HCT116 (cell line): ENCODE measurements around the gene ALPL. TPM values are rescaled to one million over a fixed set of nuclear protein-coding genes. Genes with fewer than 3 reads are reported as not detected.

ENCODE experiments used
- ATAC-seq: fragments of 200-7000 bp; cut with Tn5 transposase; 2 replicates; pipeline ENCODE4 v1.9.1; 2020; ENCODE audit warnings: mild to moderate bottlenecking, moderate library complexity
- BruUV-seq: library from RNA; stranded (reverse); fragments of 400-500 nt; replicated peaks from 2 replicates; lab custom pipeline; 2021; lab: Mats Ljungman, UMichigan
- CTCF ChIA-PET: fragments of 300-600 bp; sonication (Branson Sonifier 250); formaldehyde crosslinking; loops from one replicate; lab custom pipeline; 2021; ENCODE audit warnings: antibody characterized with exemption; lab: Charles Lee
- POLR2A ChIA-PET: fragments of 300-600, 350-600 bp; sonication (Branson Sonifier 250); formaldehyde crosslinking; loops from one replicate; lab custom pipeline; 2021; ENCODE audit warnings: antibody characterized with exemption; lab: Charles Lee
- RAD21 ChIA-PET, 2 experiments: fragments of 300-600 bp; sonication (Branson Sonifier 250); formaldehyde crosslinking; loops; one replicate each; lab custom pipeline; 2023; ENCODE audit warnings: low total read pairs in 2 of 2; ENCODE audit not compliant: uncharacterized antibody in 2 of 2, unreplicated experiment in 2 of 2, low non-redundant PET in 1 of 2; lab: Charles Lee
- DNase-seq: peaks from one replicate; pipeline ENCODE4 v3.0.0-alpha.2; 2010; ENCODE audit warnings: low read depth, low spot score
- H2AFZ ChIP-seq: fragments of 200-600 bp; shearing (Covaris generic), sonication (generic); 2 replicates; pipeline ENCODE4 v1.6.1; 2017; ENCODE audit warnings: low read depth, mixed run types, mixed read lengths, antibody characterized with exemption, low read length; ENCODE audit not compliant: poor library complexity, severe bottlenecking
- H3K27ac ChIP-seq: 2 replicates; pipeline ENCODE4 v1.5.1; 2012; ENCODE audit warnings: low read depth, low read length
- H3K27me3 ChIP-seq: fragments of 200-600 bp; sonication (generic); 2 replicates; pipeline ENCODE4 v1.6.1; 2016; ENCODE audit warnings: mixed run types, low read length, mixed read lengths; ENCODE audit not compliant: insufficient read depth
- H3K36me3 ChIP-seq, 2 experiments: fragments of 200-500 bp in 1 of 2; fragments of 200-600 bp in 1 of 2; sonication (Bioruptor generic) in 1 of 2; sonication (generic) in 1 of 2; 2 replicates each; pipeline versions ENCODE4 v1.5.1 to v1.6.1; 2014 to 2016; ENCODE audit warnings: low read length in 2 of 2, inconsistent platforms in 1 of 2, mixed read lengths in 1 of 2, mixed run types in 1 of 2; ENCODE audit not compliant: insufficient read depth in 2 of 2, control insufficient read depth in 1 of 2
- H3K4me1 ChIP-seq, 2 experiments: fragments of 200-600 bp in 1 of 2; sonication (generic) in 1 of 2; 2 replicates each; pipeline versions ENCODE4 v1.5.1 to v1.6.1; 2012 to 2017; ENCODE audit warnings: low read length in 2 of 2, inconsistent platforms in 1 of 2, mild to moderate bottlenecking in 1 of 2, mixed read lengths in 1 of 2, mixed run types in 1 of 2, moderate library complexity in 1 of 2; ENCODE audit not compliant: insufficient read depth in 2 of 2, control insufficient read depth in 1 of 2
- H3K4me2 ChIP-seq: fragments of 200-600 bp; sonication (generic); 2 replicates; pipeline ENCODE4 v1.6.1; 2017; ENCODE audit warnings: mixed run types, low read length, mixed read lengths
- H3K4me3 ChIP-seq, 2 experiments: fragments of 200-600 bp in 1 of 2; sonication (generic) in 1 of 2; replicated peaks in 1 of 2; 2 replicates each; pipeline ENCODE4 v1.5.1; 2011 to 2016; ENCODE audit warnings: low read length in 2 of 2, control low read depth in 1 of 2, low read depth in 1 of 2, mild to moderate bottlenecking in 1 of 2, mixed read lengths in 1 of 2, mixed run types in 1 of 2
- H3K79me2 ChIP-seq: fragments of 200-600 bp; sonication (generic); 2 replicates; pipeline ENCODE4 v1.6.1; 2017; ENCODE audit warnings: mild to moderate bottlenecking, mixed run types, low read length, moderate library complexity, mixed read lengths; ENCODE audit not compliant: insufficient read depth
- H3K9ac ChIP-seq: fragments of 200-600 bp; sonication (generic); 2 replicates; pipeline ENCODE4 v1.6.1; 2016; ENCODE audit warnings: low read length, mixed read lengths
- H3K9me2 ChIP-seq: fragments of 200-600 bp; sonication (generic), shearing (Covaris generic); 2 replicates; pipeline ENCODE4 v1.6.1; 2017; ENCODE audit warnings: mixed run types, mild to moderate bottlenecking, moderate library complexity; ENCODE audit not compliant: insufficient read depth
- H3K9me3 ChIP-seq, 2 experiments: fragments of 200-500 bp in 1 of 2; fragments of 200-600 bp in 1 of 2; sonication (Bioruptor generic) in 1 of 2; sonication (generic) in 1 of 2; 2 replicates each; pipeline ENCODE4 v1.6.1; 2014 to 2017; ENCODE audit warnings: low read length in 2 of 2, mixed read lengths in 2 of 2, inconsistent platforms in 1 of 2, low read depth in 1 of 2, mild to moderate bottlenecking in 1 of 2, mixed run types in 1 of 2, moderate library complexity in 1 of 2; ENCODE audit not compliant: control insufficient read depth in 1 of 2, insufficient read depth in 1 of 2
- H4K20me1 ChIP-seq: fragments of 200-600 bp; sonication (generic), shearing (Covaris generic); 2 replicates; pipeline ENCODE4 v1.6.1; 2017; ENCODE audit warnings: mixed run types, mild to moderate bottlenecking, moderate library complexity; ENCODE audit not compliant: insufficient read depth
- CBX3 ChIP-seq: IDR thresholded peaks from 2 replicates; pipeline ENCODE4 v1.6.1; 2012; ENCODE audit warnings: low read depth
- CTCF ChIP-seq, 3 experiments: fragments of 200-600 bp in 1 of 3; sonication (generic) in 1 of 3; IDR thresholded peaks in 2 of 3; conservative IDR thresholded peaks in 1 of 3; 2 replicates each; pipeline ENCODE4 v1.5.1; 2012 to 2017; ENCODE audit warnings: low read depth in 2 of 3, low read length in 2 of 3, antibody characterized with exemption in 1 of 3, borderline replicate concordance in 1 of 3, control low read depth in 1 of 3, mild to moderate bottlenecking in 1 of 3, mixed read lengths in 1 of 3, mixed run types in 1 of 3, moderate library complexity in 1 of 3; ENCODE audit not compliant: insufficient read depth in 1 of 3
- EGR1 ChIP-seq: IDR thresholded peaks from 2 replicates; pipeline ENCODE4 v1.6.1; 2012; ENCODE audit warnings: low read depth
- ELF1 ChIP-seq: IDR thresholded peaks from 2 replicates; pipeline ENCODE4 v1.6.1; 2012; ENCODE audit warnings: low read depth, borderline replicate concordance
- JUND ChIP-seq: IDR thresholded peaks from 2 replicates; pipeline ENCODE4 v1.6.1; 2012
- POLR2A ChIP-seq: IDR thresholded peaks from 2 replicates; pipeline ENCODE4 v1.7.0; 2011; ENCODE audit warnings: borderline replicate concordance; ENCODE audit not compliant: insufficient read depth, insufficient read length; ENCODE audit errors: extremely low read depth
- POLR2AphosphoS5 ChIP-seq: IDR thresholded peaks from 2 replicates; pipeline ENCODE4 v1.6.1; 2011; ENCODE audit warnings: mild to moderate bottlenecking, low read depth, low read length, moderate library complexity
- RAD21 ChIP-seq: IDR thresholded peaks from 2 replicates; pipeline ENCODE4 v1.6.1; 2012; ENCODE audit warnings: low read depth, mild to moderate bottlenecking
- SIN3A ChIP-seq: IDR thresholded peaks from 2 replicates; pipeline ENCODE4 v1.6.1; 2012; ENCODE audit warnings: low read depth
- SP1 ChIP-seq: IDR thresholded peaks from 2 replicates; pipeline ENCODE4 v1.6.1; 2012; ENCODE audit warnings: low read depth
- SRF ChIP-seq: IDR thresholded peaks from 2 replicates; pipeline ENCODE4 v1.6.1; 2012; ENCODE audit warnings: low read depth
- YY1 ChIP-seq: IDR thresholded peaks from 2 replicates; pipeline ENCODE4 v1.6.1; 2011; ENCODE audit warnings: low read length, low read depth, moderate library complexity, mild to moderate bottlenecking; ENCODE audit not compliant: insufficient replicate concordance; ENCODE audit errors: extremely low read depth
- ZBTB33 ChIP-seq: IDR thresholded peaks from 2 replicates; pipeline ENCODE4 v1.6.1; 2011; ENCODE audit warnings: mild to moderate bottlenecking, low read length, moderate library complexity; ENCODE audit not compliant: insufficient replicate concordance; ENCODE audit errors: extremely low read depth
- ZFX ChIP-seq: fragments of 450-650 bp; IDR thresholded peaks from 2 replicates; pipeline ENCODE4 v1.6.1; 2017
- intact Hi-C: fragments of 100-400 bp; cut with micrococcal nuclease; formaldehyde crosslinking; loops from 2 replicates; pipeline ENCODE4 v1.10.0; 2022
- total RNA-seq: library from RNA; stranded (reverse); gene quantifications from one replicate; pipeline ENCODE4 v1.2.1, GENCODE V29; 2021; ENCODE audit not compliant: unreplicated experiment
- TF ChIP-seq, protein P1 (sequence below): IDR thresholded peaks from 2 replicates; pipeline ENCODE4 v1.6.1; 2012
- TF ChIP-seq, protein P2 (sequence below): IDR thresholded peaks from 2 replicates; pipeline ENCODE4 v1.6.1; 2012

The ALPL gene
- total RNA-seq, 1 experiment from 2014 or later = 0.61 TPM

DNA sequence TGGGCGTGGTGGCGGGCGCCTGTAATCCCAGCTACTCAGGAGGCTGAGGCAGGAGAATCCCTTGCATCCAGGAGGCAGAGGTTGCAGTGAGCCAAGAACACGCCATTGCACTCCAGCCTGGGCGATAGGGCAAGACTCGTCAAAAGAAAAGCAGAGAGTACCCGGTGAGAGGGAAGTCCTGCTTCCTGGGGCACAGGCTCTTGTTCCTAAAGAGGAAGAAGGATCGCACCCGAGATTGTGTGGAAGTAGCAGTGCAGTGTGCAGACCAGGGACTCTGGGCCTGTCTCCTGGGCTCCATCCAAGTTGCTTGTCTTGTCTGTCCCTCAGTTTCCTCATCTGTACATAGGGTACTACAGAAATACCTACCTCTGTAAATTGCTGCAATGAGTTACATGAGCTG, 39.6 kb upstream of the ALPL start:
- intact Hi-C loops = no loop called here
- TF ChIP-seq ELF1 = no peak
- H3K79me2 ChIP-seq = no peaks in the 10 kb centered on the region

DNA sequence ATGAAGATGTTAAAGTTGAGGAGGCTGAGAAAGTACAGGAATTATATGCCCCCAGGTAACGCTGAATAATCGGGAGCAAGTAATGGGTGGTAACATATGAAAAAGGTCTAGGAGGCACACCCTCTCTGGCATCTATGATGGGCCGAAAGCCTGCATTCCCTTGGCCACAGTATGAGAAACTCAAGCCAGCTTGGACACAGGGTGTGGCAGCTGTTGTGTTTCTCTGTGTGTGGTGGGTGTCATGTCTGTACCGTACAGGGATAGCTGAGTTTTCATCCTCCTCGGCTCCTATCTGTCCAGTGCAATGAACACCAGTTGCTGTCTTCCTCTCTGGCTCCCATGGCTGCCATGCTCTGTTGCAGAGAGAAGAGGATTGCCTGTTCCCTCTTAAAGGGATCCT, 36.4 kb upstream of the ALPL start:
- Histone ChIP-seq H2AFZ (no peak overlapping the region), H3K4me2 (no peak overlapping the region), H4K20me1 (no peaks in the 10 kb centered on the region), H3K9ac (no peak overlapping the region), H3K27me3 (no peaks in the 10 kb centered on the region), H3K4me3 (no peak overlapping the region), H3K4me1 (no peaks in the 10 kb centered on the region), H3K9me2 (no peaks in the 10 kb centered on the region), H3K79me2 (no peaks in the 10 kb centered on the region), H3K27ac (no peak overlapping the region), H3K36me3 (no peaks in the 10 kb centered on the region; a peak in 1 of 4 replicates), H3K9me3 (no peaks in the 10 kb centered on the region)
- ChIA-PET POLR2A (no interaction called here), CTCF (no interaction called here), RAD21 (no interaction called here)
- BruUV-seq = no TSS peak
- TF ChIP-seq POLR2AphosphoS5 = no peak
- TF ChIP-seq YY1 = no peak
- no peak for TF ChIP-seq CTCF (IDR thresholded peaks at IDR 0.05 in 2 of 3, conservative IDR thresholded peaks at IDR 0.05 in 1 of 3; ENCODE audit: borderline replicate concordance in 1 of 3, insufficient read depth in 1 of 3, low read depth in 2 of 3, low read length in 2 of 3)
- no peak for TF ChIP-seq EGR1
- TF ChIP-seq POLR2A = no peak
- no peak for TF ChIP-seq ELF1
- TF ChIP-seq RAD21 = no peak
- TF ChIP-seq SP1 = no peak
- TF ChIP-seq SIN3A = no peak
- no peak for TF ChIP-seq SRF
- TF ChIP-seq CBX3 = no peak
- TF ChIP-seq, protein P1, sequence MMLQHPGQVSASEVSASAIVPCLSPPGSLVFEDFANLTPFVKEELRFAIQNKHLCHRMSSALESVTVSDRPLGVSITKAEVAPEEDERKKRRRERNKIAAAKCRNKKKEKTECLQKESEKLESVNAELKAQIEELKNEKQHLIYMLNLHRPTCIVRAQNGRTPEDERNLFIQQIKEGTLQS = no peak
- TF ChIP-seq JUND = no peak
- TF ChIP-seq, protein P2, sequence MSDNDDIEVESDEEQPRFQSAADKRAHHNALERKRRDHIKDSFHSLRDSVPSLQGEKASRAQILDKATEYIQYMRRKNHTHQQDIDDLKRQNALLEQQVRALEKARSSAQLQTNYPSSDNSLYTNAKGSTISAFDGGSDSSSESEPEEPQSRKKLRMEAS = no peak
- TF ChIP-seq ZBTB33 = no peak
- no peak for TF ChIP-seq ZFX
- no peak for DNase-seq
- intact Hi-C loops = no loop called here
- no peak for ATAC-seq

More for the DNA sequence above, 39.6 kb upstream of the ALPL start:
- no peak overlapping the region for H3K27ac ChIP-seq
- no peak overlapping the region for H3K4me2 ChIP-seq
- RAD21 ChIA-PET = no interaction called here
- H3K9me2 ChIP-seq = no peaks in the 10 kb centered on the region
- ATAC-seq = no peak
- no peak for DNase-seq
- no peaks in the 10 kb centered on the region for H3K27me3 ChIP-seq
- no peaks in the 10 kb centered on the region for H4K20me1 ChIP-seq
- BruUV-seq = no TSS peak
- no peak overlapping the region for H3K9ac ChIP-seq
- no peak overlapping the region for H2AFZ ChIP-seq
- no peaks in the 10 kb centered on the region for H3K4me1 ChIP-seq
- H3K4me3 ChIP-seq = no peak overlapping the region
- CTCF ChIA-PET = no interaction called here
- POLR2A ChIA-PET = no interaction called here
- H3K36me3 ChIP-seq = no peaks in the 10 kb centered on the region; a peak in 1 of 4 replicates
- H3K9me3 ChIP-seq = no peaks in the 10 kb centered on the region
